PC-3 (cell line): ENCODE results near the gene CPEB3.

ENCODE experiments used
- EZH2phosphoT487 ChIP-seq: fragments of 300-600 bp; sonication (generic); IDR thresholded peaks from 2 replicates; pipeline ENCODE4 v1.6.1; 2018; ENCODE audit warnings: mild to moderate bottlenecking, antibody characterized with exemption, low read length, borderline replicate concordance
- TF ChIP-seq, protein P1 (sequence below): fragments of 300-600 bp; sonication (generic); conservative IDR thresholded peaks from 2 replicates; pipeline ENCODE4 v1.5.1; 2017; ENCODE audit warnings: antibody characterized with exemption, low read depth, mild to moderate bottlenecking, low read length

- TF ChIP-seq, protein P1, sequence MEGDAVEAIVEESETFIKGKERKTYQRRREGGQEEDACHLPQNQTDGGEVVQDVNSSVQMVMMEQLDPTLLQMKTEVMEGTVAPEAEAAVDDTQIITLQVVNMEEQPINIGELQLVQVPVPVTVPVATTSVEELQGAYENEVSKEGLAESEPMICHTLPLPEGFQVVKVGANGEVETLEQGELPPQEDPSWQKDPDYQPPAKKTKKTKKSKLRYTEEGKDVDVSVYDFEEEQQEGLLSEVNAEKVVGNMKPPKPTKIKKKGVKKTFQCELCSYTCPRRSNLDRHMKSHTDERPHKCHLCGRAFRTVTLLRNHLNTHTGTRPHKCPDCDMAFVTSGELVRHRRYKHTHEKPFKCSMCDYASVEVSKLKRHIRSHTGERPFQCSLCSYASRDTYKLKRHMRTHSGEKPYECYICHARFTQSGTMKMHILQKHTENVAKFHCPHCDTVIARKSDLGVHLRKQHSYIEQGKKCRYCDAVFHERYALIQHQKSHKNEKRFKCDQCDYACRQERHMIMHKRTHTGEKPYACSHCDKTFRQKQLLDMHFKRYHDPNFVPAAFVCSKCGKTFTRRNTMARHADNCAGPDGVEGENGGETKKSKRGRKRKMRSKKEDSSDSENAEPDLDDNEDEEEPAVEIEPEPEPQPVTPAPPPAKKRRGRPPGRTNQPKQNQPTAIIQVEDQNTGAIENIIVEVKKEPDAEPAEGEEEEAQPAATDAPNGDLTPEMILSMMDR: no peak
- no peak for TF ChIP-seq EZH2phosphoT487
Observed at GRCh38 chr10:92027141-92027540, 263.7 kb downstream of the CPEB3 start.
